ENCODE results near the gene ABCA3. TPM values are rescaled to one million over a fixed set of nuclear protein-coding genes. Genes with fewer than 3 reads are reported as not detected.

ABCA3 gene
- total RNA-seq, 1 donor, result 0.43 TPM

GRCh38 chr16:2237493-2238149, 102.9 kb downstream of the ABCA3 start:
- DNase-seq (ENCODE audit: low read depth), result no peak
- H3K4me3 ChIP-seq (ENCODE audit: low read depth, low read length), result no peak overlapping the region
- TF ChIP-seq, protein P1, sequence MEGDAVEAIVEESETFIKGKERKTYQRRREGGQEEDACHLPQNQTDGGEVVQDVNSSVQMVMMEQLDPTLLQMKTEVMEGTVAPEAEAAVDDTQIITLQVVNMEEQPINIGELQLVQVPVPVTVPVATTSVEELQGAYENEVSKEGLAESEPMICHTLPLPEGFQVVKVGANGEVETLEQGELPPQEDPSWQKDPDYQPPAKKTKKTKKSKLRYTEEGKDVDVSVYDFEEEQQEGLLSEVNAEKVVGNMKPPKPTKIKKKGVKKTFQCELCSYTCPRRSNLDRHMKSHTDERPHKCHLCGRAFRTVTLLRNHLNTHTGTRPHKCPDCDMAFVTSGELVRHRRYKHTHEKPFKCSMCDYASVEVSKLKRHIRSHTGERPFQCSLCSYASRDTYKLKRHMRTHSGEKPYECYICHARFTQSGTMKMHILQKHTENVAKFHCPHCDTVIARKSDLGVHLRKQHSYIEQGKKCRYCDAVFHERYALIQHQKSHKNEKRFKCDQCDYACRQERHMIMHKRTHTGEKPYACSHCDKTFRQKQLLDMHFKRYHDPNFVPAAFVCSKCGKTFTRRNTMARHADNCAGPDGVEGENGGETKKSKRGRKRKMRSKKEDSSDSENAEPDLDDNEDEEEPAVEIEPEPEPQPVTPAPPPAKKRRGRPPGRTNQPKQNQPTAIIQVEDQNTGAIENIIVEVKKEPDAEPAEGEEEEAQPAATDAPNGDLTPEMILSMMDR (IDR thresholded peaks at IDR 0.05; ENCODE audit: insufficient read depth, low read depth, low read length), result no peak

- H3K4me3 ChIP-seq (ENCODE audit: low read depth, low read length), result peak overlapping the region; percentile 43
- no peak for DNase-seq (ENCODE audit: low read depth)
- TF ChIP-seq, protein P1 (IDR thresholded peaks at IDR 0.05; ENCODE audit: insufficient read depth, low read depth, low read length), result no peak
Observed at GRCh38 chr16:2237102-2237482, 103.4 kb downstream of the ABCA3 start.

DNA sequence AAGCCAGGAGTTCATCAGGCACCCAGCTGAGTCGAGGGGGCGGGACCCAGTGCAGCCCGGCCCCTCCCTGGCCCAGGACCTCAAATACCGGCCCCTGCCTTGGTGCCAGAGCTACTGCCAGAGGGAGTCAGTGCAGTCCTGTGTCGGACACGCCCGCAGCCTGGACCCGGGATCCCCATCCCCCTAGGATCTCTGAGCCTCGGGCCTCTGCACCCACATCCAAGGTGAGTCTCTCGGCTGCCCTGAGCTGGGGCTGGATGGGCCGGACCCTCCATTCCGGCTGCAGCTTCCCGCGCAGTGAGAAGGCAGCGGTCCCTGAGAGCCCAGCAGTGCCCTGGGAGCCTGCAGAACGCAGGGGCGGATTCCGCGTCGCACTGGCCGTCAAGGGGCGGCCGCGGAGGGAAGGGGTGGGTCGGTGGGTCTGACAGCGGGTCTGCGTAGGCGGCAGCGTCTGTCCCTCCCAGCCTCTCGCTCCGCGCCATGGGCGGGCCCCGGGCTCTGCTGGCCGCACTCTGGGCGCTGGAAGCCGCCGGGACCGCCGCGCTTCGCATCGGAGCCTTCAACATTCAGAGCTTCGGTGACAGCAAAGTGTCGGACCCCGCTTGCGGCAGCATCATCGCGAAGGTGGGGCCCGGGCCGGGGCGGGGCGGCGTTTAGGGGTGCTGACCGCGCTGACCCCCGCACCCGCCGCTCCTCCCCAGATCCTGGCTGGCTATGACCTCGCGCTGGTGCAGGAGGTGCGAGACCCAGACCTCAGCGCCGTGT, 104.0 kb downstream of the ABCA3 start, which contains the start of gene DNASE1L2:
DNASE1L2 (plus strand) TSS at position 108 of the 765 bp plus-strand sequence; CDS start at position 481, 373 bp downstream.
- TF ChIP-seq, protein P1 (IDR thresholded peaks at IDR 0.05; ENCODE audit: insufficient read depth, low read depth, low read length), result no peak
- peak; percentile 18 for DNase-seq (ENCODE audit: low read depth)
- peak within 1 kb of the TSS; percentile 43 for H3K4me3 ChIP-seq (ENCODE audit: low read depth, low read length)

- no peak for DNase-seq (ENCODE audit: low read depth)
- H3K4me3 ChIP-seq (ENCODE audit: low read depth, low read length), result no peak overlapping the region
- TF ChIP-seq, protein P1 (IDR thresholded peaks at IDR 0.05; ENCODE audit: insufficient read depth, low read depth, low read length), result no peak
Observed at GRCh38 chr16:2235695-2236336, 104.7 kb downstream of the ABCA3 start.

- H3K4me3 ChIP-seq (ENCODE audit: low read depth, low read length), result no peak overlapping the region
- no peak for DNase-seq (ENCODE audit: low read depth)
- TF ChIP-seq, protein P1 (IDR thresholded peaks at IDR 0.05; ENCODE audit: insufficient read depth, low read depth, low read length), result no peak
Observed at GRCh38 chr16:2235234-2235651, 105.3 kb downstream of the ABCA3 start.

DNA sequence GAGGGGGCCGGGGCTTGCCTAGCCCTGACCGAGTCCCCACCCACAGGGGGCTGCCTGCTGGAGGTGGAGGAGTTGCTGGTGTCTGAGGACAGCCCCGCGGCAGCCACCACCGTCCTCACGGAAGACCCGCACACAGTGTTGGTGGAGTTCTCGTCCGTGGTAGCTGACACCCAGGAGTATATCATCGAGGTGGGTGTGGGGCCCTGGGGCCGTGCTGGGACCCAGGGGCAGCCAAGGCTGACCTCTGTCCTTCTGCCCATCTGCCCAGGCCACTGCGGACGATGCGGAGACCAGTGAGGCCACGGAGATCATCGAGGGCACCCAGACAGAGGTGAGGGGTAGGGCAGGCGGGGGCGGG, 105.7 kb downstream of the ABCA3 start:
- no peak for DNase-seq (ENCODE audit: low read depth)
- H3K4me3 ChIP-seq (ENCODE audit: low read depth, low read length), result no peak overlapping the region
- TF ChIP-seq, protein P1 (IDR thresholded peaks at IDR 0.05; ENCODE audit: insufficient read depth, low read depth, low read length), result no peak

Data from fibroblast of villous mesenchyme (primary cell).